ENCODE results near the gene AGAP2.

AGAP2 gene

DNA sequence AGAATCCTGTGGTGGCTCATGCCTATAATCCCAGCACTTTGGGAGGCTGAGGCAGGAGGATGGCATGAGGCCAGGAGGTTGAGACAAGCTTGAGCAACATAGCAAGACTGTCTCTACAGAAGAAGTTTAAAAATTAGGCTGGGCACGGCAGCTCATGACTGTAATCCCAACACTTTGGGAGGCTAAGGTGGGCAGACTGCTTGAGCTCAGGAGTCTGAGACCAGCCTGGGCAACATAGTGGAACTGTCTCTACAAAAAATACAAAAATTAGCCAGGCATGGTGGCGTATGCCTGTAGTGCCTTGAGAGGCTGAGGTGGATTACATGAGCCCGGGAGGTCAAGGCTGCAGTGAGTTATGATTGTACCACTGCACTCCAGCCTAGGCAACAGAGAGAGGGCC lies 29.3 kb upstream of the AGAP2 start:
- no peak for DNase-seq (ENCODE audit: low read depth in 2 of 2)

DNA sequence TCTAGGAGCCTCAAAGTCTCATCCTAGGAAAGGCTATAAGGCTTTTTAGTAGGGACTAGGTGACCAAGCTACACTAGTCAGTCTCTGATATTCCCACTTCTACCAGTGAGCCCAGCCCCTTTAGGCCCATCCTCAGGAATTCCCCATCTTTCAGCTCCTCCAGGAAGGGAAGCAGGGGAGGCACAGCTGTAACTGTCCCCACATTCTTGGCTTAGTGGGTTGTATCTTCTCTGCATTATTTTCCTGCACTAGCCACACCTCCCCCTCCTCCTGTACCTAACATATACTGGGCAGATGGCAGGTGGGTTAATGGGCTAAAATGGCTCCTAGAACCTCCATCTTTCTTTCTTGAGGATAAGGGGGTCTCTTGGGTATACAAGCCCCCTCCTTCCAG lies 28.8 kb upstream of the AGAP2 start:
- DNase-seq (ENCODE audit: low read depth in 2 of 2), result no peak

DNA sequence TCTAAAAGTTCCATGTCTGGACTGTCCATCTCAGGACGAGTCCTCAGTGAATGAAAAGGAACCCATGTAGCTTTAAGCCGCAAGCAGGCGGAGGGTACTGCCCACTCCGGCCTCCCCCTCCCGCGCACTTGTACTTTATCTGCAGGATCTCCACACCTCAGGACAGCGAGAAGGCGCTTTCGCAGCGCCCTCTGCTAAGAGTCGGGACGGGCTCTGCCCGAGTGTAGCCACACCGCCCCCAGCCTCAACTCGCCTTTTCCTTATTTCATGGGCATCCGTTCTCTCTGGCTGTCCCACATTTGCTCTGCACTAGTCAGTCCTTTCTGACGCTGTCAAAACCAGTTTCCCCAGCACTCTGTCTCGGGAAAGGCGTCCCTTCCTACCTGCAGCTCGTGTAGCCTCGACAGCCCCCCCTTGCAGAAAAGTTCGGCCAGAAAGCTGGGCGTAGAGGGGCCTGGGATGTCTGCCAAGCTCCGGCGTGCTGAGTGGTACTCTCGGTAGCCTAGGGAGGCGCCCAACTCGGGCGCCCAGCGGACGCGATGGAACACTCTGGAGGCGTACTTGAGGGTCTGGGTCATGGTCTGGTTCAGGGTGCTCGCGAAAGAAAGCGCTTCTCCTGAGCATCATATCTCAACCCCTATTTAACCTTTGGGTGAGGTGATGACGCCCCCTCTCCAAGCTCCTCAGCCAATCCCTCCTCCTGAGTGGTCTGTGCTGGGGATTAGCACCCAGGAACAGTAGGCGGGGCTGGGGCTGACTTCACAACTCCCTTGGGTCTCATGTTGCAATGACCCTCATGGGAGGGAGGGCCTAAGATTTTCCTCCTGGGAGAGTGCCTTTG lies 28.1 kb upstream of the AGAP2 start, which contains the start of gene CYP27B1:
CYP27B1 (minus strand) TSS at position 615 of the 841 bp plus-strand sequence; CDS start at position 578, 37 bp downstream.
- no peak for DNase-seq (ENCODE audit: low read depth in 2 of 2)

DNA sequence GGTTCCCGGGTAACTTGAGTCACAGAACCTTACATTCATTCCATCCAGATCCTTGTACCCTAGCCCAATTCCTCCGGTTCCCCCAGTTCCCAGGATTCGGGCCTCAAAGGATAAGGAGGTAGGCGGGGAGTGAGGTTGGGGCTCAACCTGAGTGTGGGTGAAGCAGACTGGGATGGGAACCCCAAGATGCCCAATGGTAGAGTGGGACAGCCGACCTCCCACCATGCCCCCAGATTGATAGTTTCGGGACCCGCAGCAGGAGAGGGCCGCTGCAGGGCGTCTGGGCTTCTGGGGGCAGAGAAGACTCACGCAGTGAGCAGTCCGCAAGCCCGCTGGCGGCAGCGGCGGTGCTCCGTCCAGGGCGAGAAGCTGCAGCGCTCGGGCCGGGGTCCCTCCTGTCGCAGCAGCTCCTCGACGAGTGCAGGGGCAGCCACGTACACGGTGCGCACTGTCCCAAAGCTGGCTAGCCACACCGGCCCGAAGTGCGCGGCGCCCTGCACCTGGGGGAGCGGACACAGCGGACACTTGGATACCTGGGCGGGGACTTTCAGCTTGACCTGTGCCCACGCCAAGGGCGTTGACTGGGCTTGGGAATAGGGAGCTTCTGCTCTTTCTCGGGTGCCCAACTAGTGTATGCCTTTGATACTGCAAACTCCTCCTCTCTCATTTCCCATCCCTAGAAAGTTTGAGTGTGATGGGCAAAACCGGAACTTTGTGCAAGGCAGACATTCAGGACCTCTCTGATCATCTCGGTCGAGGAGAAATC lies 27.3 kb upstream of the AGAP2 start:
- no peak for DNase-seq (ENCODE audit: low read depth in 2 of 2)

DNA sequence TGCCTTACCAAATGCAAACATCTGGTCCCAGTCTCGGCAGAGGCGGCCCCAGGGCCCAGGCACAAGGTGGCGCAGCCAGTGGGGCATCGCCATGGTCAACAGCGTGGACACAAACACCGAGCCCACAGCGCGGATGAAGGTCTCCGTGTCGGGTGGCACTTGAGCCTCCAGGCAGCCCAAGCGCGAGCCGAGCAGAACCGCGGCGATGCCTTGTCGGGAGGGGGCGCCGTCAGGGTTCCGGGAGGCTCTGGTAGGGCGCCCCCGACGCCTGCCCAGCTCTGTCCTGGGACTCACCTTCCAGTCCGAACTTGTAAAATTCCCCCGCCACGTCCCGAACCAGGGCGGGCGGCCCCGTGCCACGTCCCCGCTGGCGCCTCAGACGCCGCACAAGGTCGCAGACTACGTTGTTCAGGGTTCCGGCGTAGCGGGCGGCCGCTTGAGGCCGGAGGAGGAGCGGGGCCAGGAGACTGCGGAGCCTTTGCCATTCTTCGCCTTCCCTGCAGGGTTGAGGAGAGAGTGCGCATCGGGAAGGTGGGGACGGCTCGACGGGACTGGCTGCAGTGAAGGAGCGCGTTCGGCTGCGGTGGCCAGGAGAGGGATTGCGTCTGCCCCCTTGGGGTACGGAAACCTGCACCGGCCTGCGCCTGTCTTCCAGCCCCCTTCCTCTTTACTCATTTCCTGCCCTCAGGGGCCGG lies 26.6 kb upstream of the AGAP2 start:
- no peak for DNase-seq (ENCODE audit: low read depth in 2 of 2)

DNA sequence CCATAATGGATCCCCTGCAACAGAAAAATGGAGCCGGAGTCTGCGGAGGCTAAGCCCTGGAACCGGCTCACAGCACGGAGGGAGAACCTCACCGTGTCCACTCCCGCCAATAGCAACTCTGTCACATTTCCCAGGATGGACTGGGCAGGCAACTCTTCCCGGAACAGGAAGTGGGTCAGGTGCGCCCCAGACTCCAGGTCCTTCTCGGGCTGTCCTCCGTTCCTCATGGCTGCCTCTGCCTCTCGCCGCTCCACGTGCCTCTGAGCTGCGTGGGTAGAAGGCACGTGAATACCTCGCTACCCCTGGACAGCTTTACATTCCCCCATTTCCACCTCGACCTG lies 26.1 kb upstream of the AGAP2 start:
- no peak for DNase-seq (ENCODE audit: low read depth in 2 of 2)

DNA sequence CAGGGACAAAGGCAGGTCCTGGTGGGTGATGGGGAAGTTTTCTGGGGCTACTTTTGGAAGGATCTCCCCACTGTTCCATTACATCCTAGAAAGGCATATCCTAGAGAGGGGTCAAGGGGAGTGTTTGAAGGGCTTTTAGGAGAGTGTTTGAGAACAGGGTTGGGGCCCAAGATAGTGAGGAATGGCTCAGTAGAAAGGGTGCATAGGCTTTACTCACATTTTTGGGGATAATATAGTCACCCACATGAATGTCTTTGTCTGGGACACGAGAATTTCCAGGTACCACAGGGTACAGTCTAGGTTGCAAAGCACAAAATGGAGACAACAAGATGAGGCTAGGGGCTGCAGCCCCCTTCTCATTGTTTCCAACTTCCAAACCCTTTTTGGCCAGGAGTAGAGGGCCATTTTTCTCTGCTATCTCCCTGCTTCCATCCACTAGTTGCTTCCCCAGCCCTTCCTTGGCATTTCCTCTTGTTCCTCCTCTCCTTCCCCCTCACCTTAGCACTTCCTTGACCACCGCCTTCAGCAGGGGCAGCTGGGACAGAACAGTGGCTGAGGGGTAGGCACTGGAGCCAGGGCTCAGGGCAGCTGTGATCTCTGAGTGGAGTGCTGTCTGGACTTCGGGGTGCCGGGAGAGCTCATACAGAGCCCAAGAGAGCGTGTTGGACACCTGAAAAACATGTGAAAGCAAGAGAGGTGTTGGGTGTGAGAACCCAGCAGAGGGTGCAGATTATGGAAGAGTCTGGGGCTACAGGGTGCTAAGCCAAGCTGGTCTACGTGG lies 25.5 kb upstream of the AGAP2 start:
- no peak for DNase-seq (ENCODE audit: low read depth in 2 of 2)

DNA sequence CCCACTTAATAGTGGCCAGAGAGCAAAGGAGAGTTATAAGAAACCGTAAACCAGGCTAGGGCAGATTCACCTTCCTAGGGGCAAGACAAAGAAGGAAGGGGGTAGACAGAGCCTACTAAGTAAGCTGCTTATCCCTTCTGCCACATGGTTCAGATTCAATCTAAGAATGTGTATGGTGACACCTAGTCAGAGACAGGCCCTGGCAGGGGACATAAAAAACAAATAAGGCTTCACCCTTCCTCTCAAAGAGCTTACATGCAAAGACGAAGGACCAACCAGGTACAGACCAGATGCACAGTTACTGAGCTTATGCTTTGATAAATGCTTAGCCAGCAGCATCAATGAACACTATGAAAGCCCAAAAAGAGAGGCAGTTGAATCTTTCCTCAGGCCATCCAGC lies 23.9 kb upstream of the AGAP2 start:
- no peak for DNase-seq (ENCODE audit: low read depth in 2 of 2)

DNA sequence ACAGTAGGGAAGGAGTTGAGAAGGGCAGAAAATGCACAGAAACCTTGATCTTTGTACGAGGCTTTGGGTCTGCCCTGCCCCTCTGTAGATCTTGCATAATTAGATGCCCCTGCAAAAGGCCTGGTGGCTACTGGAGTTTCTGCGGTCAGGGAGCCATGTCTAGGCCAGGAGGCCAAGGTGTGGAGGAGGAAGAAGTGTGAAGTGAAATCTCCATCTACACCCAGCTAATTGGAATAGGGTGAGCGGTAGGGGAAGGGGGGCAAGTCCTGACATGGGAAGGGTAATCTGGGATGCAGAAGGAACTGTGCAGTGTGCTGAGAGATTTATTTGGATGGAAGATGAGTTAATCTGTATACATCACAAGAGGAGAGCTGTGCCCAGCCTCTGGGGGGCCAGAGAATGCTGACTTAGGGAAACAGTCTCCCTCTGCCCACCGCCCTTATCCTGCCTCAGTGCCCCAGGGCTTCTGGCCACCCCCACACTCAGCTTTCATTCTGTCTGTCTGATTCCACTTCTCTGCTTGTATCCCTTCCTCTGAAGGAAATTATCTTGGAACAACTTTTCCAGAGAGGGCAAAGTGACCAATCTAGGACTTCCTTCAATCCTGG lies 23.0 kb upstream of the AGAP2 start:
- no peak for DNase-seq (ENCODE audit: low read depth in 2 of 2)

DNA sequence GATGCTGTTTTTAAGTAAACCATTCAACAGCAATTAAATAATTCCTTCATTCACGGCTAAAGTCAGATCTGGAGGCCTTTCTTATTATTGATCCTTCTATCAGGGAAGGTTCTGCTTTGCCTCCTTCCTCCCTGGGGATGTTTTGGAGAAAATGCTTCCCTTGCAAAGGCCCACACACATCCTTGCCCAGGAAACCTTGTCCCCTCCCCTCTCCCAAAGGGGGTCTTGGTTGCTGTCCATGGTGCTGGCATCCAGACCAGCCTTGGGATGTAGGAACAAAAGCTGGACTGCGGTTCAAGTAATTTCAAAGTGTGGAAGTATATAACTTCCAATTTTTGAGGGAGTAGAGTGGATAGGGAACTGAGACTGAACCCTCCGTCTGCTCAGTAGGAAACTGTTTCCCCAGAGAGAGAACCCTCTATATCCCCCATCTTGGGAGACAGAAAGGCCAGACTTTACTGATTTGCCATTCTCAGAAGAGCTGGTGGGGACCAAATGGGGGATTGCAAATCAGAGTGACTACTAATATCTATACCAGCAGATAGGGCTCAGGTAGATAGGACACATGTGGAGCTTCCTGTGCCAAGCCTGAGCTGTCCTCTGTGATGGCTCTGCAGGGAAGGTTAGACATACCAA lies 21.9 kb upstream of the AGAP2 start:
- DNase-seq (ENCODE audit: low read depth in 2 of 2), result no peak

DNA sequence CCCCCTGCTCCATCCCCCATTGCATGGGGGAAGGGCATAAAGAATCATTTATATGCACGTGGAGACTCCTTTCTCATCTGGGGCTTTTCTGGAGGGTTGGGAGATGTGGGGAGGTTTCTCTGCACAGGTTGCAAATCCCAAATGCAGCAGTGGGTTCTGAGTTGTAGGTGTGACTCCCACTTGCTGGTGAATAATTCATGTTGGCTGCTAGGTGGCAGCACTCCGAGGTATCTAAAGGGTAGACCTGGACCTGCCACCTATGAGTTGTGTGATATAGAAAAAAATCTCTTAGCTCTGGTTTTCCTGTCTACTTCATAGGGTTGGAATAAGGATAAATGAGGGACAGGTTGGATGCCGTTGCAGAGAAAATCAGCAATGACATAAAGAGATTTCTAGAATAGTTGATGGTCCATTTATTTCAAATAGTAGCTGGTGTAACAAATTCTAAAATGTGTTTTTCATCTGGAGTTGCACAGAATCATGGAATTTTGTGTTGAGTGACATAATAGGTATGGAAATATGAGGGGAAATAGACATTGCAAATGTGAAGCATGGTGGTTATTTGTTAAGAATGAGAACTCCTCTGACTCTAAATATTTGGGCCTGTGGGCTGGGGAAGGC lies 20.9 kb upstream of the AGAP2 start:
- DNase-seq (ENCODE audit: low read depth in 2 of 2), result no peak

DNA sequence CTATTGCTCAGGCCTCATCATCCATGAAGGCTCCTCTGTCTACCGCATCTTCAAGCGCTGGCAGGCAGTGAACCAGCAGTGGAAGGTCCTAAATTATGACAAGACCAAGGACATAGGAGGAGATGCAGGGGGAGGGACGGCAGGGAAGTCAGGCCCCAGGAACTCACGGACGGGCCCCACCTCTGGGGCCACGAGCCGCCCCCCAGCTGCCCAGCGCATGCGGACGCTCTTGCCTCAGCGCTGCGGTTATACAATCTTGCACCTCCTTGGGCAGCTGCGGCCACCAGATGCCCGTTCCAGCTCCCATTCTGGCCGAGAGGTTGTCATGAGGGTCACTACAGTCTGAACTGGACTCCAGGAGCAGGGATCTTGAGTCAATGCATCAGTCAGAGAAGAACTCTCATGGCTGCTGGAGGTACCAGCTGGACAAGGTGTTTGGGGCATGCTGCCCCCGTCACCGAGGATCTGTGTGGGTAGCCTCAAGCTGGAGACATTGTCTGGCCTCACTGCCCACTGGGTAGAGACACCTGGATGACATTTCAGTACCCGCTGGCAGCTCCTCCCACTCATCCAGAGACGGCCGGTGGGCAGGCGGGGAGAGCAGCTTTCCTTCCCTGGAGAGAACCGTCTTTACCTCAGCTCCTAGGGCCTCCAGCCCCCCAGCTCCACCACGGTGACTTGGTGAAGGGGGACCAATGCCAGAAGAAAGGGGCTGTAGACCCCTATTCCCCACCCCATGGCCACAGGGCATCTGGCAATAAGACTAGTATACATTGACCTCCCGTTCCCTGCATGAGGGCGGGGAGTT lies 20.2 kb upstream of the AGAP2 start:
- DNase-seq (ENCODE audit: low read depth in 2 of 2), result no peak

DNA sequence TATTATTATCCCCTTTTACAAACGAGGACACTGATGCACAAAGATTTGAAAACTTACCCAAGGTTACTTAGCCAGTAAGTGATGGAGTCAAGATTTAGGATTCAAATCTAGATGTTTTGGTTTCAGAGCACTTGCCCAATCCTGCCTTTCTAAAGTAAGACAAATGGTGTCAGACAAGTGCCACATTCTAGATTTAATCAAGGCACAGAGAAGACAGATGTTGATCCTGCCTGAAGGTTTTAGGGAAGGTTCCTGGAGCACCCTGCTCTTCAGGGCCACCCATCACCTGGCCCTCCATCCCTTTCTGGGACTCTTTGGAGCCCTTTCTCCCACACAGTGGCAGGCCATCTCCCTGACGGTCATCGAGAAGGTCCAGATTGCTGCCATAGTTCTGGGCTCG lies 19.2 kb upstream of the AGAP2 start:
- no peak for DNase-seq (ENCODE audit: low read depth in 2 of 2)

DNA sequence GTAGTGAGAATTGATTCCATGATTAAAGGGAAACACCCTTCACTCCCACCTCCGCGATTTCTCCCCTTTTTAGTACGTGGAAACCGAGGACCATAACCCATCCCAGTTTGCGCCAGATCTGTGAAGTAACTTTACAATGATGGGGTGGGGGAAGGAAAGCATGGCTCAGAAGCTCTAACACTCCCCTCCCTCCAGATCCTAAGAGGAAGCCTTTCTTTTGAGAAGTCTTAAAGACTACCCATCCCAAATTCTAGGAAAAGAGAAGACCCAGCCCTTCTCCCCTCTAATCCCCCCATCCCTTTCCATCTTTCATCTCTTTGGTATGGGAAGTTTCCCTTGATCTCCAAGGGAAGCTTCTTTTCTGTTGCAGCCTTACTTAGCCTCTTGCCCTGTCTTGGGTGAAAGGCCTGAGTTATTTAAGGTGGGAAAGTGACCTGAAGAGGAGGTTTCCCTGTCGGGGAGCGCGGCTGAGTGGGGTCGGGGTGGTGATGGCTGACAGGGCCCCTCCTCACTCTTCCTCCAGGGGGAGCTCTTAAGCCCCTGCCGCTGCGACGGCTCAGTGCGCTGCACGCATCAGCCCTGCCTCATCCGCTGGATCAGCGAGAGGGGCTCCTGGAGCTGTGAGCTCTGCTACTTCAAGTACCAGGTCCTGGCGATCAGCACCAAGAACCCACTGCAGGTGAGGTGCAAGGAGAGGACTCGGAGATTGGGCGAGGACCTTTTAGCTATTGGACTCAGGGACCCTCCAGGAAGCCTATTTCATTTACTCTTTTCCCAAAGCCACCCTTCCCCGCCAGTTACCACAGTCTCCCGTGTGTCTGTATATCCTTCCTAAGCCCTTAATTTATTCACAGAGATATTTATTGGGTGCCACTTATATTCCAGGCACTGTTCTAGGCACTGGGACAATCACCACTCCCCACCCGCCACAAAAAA lies 18.1 kb upstream of the AGAP2 start:
- no peak for DNase-seq (ENCODE audit: low read depth in 2 of 2)

DNA sequence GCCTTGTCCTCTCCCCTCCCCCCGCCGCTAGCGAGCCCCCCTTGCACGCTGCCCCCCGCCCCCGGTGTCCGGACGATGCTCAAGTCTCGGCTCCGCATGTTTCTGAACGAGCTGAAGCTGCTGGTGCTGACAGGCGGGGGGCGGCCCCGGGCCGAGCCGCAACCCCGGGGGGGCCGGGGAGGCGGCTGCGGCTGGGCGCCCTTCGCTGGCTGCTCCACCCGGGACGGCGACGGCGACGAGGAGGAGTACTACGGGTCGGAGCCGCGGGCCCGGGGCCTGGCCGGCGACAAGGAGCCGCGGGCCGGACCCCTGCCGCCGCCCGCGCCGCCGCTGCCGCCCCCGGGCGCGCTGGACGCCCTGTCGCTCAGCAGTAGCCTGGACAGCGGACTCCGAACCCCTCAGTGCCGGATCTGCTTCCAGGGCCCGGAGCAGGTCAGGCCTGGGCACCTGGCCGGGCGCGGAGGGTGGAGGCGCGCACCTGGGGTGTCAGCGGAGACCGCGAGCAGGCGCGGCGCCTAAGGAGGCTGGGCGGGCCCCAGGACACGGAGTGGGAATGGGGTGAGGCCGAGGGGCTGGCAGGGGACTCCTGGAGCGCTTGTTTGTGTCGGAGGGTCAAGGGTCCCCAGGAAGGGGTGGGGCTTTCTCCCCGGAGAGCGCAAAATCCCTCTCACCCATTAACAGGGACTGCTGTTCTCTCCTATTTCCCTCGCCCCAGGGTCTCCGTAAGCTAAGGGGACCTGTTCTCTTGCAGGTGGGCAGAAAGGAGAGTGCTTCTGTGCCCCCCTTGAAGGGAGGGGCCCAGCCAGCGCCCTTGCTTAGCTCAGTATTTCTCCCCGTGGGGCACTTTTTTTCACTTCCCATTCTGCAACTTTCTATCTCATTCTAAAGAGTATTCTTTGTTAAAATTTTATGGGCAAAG lies 17.2 kb upstream of the AGAP2 start:
- no peak for DNase-seq (ENCODE audit: low read depth in 2 of 2)

DNA sequence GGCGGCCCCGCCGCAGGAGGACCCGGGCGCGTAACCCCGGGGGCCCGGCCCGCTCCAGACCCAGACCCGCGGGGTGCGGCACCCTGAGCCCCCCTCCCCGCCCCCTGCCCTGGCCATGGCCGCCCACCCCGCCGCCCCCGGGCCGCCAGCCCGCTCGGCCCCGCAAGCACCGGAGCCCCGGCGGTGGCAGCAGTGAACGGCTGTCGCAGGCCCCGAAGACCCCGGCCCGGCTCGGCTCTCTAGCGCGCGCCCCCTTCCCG lies 16.6 kb upstream of the AGAP2 start:
- DNase-seq (ENCODE audit: low read depth in 2 of 2), result no peak

DNA sequence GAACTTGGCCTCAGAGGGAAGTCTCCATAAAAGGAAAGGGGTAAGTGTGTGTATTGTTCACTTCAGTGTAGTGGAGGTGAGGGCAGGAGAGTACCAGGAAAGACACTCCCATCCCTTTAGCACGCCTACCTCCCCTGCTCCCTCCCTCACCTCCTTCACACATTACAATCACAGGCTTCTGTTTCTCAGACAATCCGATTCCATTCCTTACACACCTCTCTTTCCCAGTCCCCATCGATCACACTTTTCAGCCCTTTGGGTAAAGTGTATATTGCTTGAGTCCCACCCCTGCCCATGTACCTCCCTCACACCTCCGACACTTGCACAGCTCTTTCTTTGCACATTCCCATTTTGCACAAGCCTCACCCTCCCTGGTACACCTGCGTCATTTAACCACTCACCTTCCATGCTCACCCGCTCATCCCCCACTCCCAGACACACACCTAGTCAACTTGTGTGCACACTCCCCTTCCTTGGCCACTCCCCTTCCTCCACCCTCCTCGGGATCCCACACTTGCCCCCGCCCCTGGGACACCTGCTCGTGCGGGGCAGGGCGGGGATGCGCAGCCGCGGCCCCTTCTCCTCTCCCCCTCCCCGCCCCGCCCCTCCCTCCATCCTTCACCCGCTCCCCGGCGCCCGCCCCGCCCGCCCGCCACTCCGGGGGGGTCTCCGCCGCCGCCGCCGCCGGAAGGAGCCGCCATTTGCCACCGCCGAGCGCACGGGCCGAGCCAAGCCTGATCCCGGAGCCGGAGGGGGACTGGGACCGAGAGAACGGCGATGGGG lies 16.1 kb upstream of the AGAP2 start, which contains the start of gene MARCHF9:
MARCHF9 (plus strand) TSS at position 693 of the 783 bp plus-strand sequence. CDS start 426 bp downstream, outside the sequence.
- peak; percentile 66 to 70 for DNase-seq (ENCODE audit: low read depth in 2 of 2)
